Measurements from ENCODE around the gene SOST.

DNA sequence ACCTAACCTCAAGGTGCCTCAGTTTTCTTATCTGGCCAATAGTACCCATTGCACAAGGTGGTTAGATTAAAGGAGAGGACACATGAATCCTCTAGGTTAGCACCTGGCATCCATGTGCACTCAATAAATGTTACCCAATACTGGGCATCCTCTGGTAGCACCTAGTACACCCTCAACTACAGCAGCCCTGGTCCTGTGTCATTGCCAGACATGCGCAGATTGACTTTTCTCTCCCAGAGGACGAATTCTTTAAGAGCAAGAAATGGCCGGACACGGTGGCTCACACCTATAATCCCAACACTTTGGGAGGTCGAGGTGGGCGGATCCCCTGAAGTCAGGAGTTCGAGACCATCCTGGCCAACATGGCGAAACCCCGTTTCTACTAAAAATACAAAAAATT lies 12.9 kb upstream of the SOST start:
- TF ChIP-seq EZH2 (IDR thresholded peaks at IDR 0.05; ENCODE audit: borderline replicate concordance, low read depth, low read length, severe bottlenecking) (no peak), POLR2A (IDR thresholded peaks at IDR 0.05; ENCODE audit: low read depth, low read length) (no peak), FOS (IDR thresholded peaks at IDR 0.05; ENCODE audit: borderline replicate concordance, insufficient read depth, low read length) (no peak), POLR2AphosphoS5 (IDR thresholded peaks at IDR 0.05; ENCODE audit: insufficient read depth, low read depth, low read length) (no peak), MYC (IDR thresholded peaks at IDR 0.05; ENCODE audit: low read depth, low read length) (no peak), GATA2 (IDR thresholded peaks at IDR 0.05; ENCODE audit: insufficient read depth, insufficient read length, low read depth, low read length) (no peak)
- TF ChIP-seq, protein P1, sequence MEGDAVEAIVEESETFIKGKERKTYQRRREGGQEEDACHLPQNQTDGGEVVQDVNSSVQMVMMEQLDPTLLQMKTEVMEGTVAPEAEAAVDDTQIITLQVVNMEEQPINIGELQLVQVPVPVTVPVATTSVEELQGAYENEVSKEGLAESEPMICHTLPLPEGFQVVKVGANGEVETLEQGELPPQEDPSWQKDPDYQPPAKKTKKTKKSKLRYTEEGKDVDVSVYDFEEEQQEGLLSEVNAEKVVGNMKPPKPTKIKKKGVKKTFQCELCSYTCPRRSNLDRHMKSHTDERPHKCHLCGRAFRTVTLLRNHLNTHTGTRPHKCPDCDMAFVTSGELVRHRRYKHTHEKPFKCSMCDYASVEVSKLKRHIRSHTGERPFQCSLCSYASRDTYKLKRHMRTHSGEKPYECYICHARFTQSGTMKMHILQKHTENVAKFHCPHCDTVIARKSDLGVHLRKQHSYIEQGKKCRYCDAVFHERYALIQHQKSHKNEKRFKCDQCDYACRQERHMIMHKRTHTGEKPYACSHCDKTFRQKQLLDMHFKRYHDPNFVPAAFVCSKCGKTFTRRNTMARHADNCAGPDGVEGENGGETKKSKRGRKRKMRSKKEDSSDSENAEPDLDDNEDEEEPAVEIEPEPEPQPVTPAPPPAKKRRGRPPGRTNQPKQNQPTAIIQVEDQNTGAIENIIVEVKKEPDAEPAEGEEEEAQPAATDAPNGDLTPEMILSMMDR (IDR thresholded peaks at IDR 0.05; ENCODE audit: extremely low read depth in 1 of 2, insufficient read depth in 1 of 2, low read depth in 1 of 2, low read length in 2 of 2): no peak
- TF ChIP-seq, protein P2, sequence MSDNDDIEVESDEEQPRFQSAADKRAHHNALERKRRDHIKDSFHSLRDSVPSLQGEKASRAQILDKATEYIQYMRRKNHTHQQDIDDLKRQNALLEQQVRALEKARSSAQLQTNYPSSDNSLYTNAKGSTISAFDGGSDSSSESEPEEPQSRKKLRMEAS (IDR thresholded peaks at IDR 0.05; ENCODE audit: insufficient read depth, insufficient read length): no peak
